ENCODE results near the gene NDUFV1.
"Not testable (repeated sequence)": the region's sequence is repeated elsewhere in the genome, so short reads cannot be mapped to it uniquely, and the experiment has no call there.

NDUFV1 gene

DNA sequence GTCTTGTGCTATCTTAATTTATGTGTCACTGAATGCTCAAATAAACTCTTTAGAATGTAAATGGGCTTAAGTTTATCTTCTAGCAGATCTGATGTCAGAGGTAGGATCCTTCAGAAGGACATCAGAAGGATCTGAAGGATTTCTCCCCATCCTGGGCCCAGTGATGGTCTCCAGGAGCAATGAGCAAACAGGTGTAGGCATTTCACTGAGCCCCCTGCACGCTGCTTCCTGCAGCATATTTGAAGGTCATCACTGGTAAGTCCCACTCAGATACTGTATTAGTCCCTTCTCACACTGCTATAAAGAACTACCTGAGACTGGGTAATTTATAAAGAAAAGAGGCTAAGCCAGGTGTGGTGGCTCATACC, 18.6 kb upstream of the NDUFV1 start:
- H3K4me2 ChIP-seq (ENCODE audit: insufficient read depth, low read length): no peak overlapping the region
- no peak overlapping the region for H3K4me3 ChIP-seq (ENCODE audit: low read depth in 1 of 2, low read length in 2 of 2)
- peaks cover 47% of the 10 kb centered on the region for H3K36me3 ChIP-seq (ENCODE audit: insufficient read depth, low read length)
- TF ChIP-seq, protein P1, sequence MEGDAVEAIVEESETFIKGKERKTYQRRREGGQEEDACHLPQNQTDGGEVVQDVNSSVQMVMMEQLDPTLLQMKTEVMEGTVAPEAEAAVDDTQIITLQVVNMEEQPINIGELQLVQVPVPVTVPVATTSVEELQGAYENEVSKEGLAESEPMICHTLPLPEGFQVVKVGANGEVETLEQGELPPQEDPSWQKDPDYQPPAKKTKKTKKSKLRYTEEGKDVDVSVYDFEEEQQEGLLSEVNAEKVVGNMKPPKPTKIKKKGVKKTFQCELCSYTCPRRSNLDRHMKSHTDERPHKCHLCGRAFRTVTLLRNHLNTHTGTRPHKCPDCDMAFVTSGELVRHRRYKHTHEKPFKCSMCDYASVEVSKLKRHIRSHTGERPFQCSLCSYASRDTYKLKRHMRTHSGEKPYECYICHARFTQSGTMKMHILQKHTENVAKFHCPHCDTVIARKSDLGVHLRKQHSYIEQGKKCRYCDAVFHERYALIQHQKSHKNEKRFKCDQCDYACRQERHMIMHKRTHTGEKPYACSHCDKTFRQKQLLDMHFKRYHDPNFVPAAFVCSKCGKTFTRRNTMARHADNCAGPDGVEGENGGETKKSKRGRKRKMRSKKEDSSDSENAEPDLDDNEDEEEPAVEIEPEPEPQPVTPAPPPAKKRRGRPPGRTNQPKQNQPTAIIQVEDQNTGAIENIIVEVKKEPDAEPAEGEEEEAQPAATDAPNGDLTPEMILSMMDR (IDR thresholded peaks at IDR 0.05; ENCODE audit: borderline replicate concordance, extremely low read depth, low read length, poor library complexity, severe bottlenecking): no peak
- TF ChIP-seq EZH2 (IDR thresholded peaks at IDR 0.05; ENCODE audit: borderline replicate concordance, low read depth, low read length, severe bottlenecking): no peak
- DNase-seq: no peak
- H3K27me3 ChIP-seq (ENCODE audit: insufficient read depth, low read length, poor library complexity): no peaks in the 10 kb centered on the region
- ATAC-seq (ENCODE audit: insufficient read depth, low read depth): no peak
- H2AFZ ChIP-seq (ENCODE audit: low read depth, low read length): no peak overlapping the region
- no peak overlapping the region for H3K9ac ChIP-seq (ENCODE audit: low read depth, low read length)
- H3K9me3 ChIP-seq (ENCODE audit: insufficient read depth, low read length, severe bottlenecking): no peaks in the 10 kb centered on the region
- H3K4me1 ChIP-seq (ENCODE audit: insufficient read depth, low read length): peaks cover 23% of the 10 kb centered on the region
- peaks cover 32% of the 10 kb centered on the region for H3K79me2 ChIP-seq (ENCODE audit: insufficient read depth, low read length)
- H3K27ac ChIP-seq (ENCODE audit: low read length): no peak overlapping the region
- H4K20me1 ChIP-seq (ENCODE audit: insufficient read depth, low read length): peaks cover 31% of the 10 kb centered on the region

DNA sequence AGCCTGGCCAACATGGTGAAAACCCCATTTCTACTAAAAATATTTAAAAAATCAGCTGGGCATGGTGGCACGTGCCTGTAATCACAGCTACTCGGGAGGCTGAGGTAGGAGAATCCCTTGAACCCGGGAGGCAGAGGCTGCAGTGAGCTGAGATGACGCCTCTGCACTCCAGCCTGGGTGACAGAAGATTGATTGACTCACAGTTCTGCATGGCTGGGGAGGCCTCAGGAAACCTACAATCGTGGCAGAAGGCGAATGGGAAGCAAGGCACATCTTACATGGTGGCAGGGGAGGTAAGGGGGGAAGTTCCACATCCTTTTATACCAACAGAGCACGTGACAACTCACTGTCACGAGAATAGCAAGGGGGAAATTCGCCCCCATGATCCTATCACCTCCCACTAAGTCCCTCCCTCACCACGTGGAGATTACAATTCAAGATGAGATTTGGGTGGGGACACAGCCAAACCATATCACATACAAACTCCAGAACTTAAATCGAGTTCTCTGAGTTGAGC, 17.8 kb upstream of the NDUFV1 start:
- H3K9ac ChIP-seq (ENCODE audit: low read depth, low read length); H3K27ac ChIP-seq (ENCODE audit: low read length); H2AFZ ChIP-seq (ENCODE audit: low read depth, low read length); H3K4me2 ChIP-seq (ENCODE audit: insufficient read depth, low read length); H3K9me3 ChIP-seq (ENCODE audit: insufficient read depth, low read length, severe bottlenecking); ATAC-seq (ENCODE audit: insufficient read depth, low read depth); H3K27me3 ChIP-seq (ENCODE audit: insufficient read depth, low read length, poor library complexity); H3K4me3 ChIP-seq (ENCODE audit: low read depth in 1 of 2, low read length in 2 of 2); DNase-seq: not testable (repeated sequence)
- peaks cover 24% of the 10 kb centered on the region for H3K79me2 ChIP-seq (ENCODE audit: insufficient read depth, low read length)
- peaks cover 31% of the 10 kb centered on the region for H4K20me1 ChIP-seq (ENCODE audit: insufficient read depth, low read length)
- peaks cover 23% of the 10 kb centered on the region for H3K4me1 ChIP-seq (ENCODE audit: insufficient read depth, low read length)
- peaks cover 47% of the 10 kb centered on the region for H3K36me3 ChIP-seq (ENCODE audit: insufficient read depth, low read length)

DNA sequence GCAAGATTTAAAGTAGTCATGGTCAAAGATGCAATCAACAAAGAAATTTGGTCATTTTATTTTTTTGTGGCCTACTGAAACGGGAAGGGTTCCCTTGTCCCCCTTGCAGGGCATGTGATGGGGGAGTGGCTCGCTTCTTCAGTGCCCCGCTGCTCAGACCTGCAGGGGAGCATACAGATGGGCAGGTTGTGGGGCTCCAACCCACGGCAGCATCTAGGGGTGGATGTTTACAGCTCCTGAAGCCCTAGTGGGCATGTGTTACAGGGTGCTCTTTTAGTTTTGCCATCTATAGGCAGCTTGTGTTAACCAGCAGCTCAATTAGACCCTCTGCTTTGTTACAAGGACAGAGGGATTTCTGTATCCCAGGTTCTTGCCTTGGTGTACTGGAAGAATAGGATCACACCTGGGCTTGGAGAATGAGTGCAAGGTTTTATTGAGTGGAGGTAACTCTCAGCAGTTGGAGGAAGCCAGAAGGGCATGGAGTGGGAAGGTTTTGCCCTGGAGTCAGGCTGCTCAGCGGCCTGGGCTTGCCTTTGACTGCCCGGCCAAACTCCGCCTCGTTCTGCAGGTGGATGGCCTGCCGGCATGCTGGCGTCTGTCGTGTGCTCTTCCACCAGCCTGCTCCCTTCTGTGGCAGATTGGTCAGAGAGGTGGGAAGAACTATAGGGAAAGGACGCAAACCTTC, 13.7 kb upstream of the NDUFV1 start:
- no peaks in the 10 kb centered on the region for H3K27me3 ChIP-seq (ENCODE audit: insufficient read depth, low read length, poor library complexity)
- peaks cover 8% of the 10 kb centered on the region for H3K36me3 ChIP-seq (ENCODE audit: insufficient read depth, low read length)
- DNase-seq (no peak), ATAC-seq (ENCODE audit: insufficient read depth, low read depth) (no peak)
- H3K27ac ChIP-seq (ENCODE audit: low read length): no peak overlapping the region
- no peak overlapping the region for H3K4me3 ChIP-seq (ENCODE audit: low read depth in 1 of 2, low read length in 2 of 2)
- H3K9ac ChIP-seq (ENCODE audit: low read depth, low read length): no peak overlapping the region
- no peak overlapping the region for H2AFZ ChIP-seq (ENCODE audit: low read depth, low read length)
- H3K79me2 ChIP-seq (ENCODE audit: insufficient read depth, low read length): no peaks in the 10 kb centered on the region
- H3K4me2 ChIP-seq (ENCODE audit: insufficient read depth, low read length): no peak overlapping the region
- no peaks in the 10 kb centered on the region for H3K4me1 ChIP-seq (ENCODE audit: insufficient read depth, low read length)
- H4K20me1 ChIP-seq (ENCODE audit: insufficient read depth, low read length): no peaks in the 10 kb centered on the region; the same call in 1 of the 2 replicates
- TF ChIP-seq, protein P1 (IDR thresholded peaks at IDR 0.05; ENCODE audit: borderline replicate concordance, extremely low read depth, low read length, poor library complexity, severe bottlenecking): no peak
- TF ChIP-seq EZH2 (IDR thresholded peaks at IDR 0.05; ENCODE audit: borderline replicate concordance, low read depth, low read length, severe bottlenecking): no peak
- H3K9me3 ChIP-seq (ENCODE audit: insufficient read depth, low read length, severe bottlenecking): peaks cover 2% of the 10 kb centered on the region

DNA sequence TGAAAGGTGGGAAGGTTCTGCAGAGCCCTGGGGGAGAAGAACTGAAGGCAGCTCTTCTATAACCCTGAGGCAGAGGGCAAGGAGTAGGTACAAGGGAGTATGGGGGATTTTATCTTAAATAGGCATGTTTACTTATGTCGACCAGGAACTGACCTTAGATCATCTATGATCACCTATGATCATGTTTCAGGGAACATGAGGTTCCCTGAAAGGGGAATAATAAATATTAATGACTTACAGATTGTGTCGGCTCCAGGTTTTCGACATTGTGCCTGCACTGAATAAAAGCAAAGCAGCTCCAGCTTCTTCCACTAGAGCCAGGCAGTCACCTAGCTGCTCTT, 13.2 kb upstream of the NDUFV1 start:
- peaks cover 2% of the 10 kb centered on the region for H3K9me3 ChIP-seq (ENCODE audit: insufficient read depth, low read length, severe bottlenecking)
- H3K79me2 ChIP-seq (ENCODE audit: insufficient read depth, low read length): no peaks in the 10 kb centered on the region
- ATAC-seq (ENCODE audit: insufficient read depth, low read depth) (no peak), DNase-seq (no peak)
- no peak overlapping the region for H3K4me2 ChIP-seq (ENCODE audit: insufficient read depth, low read length)
- H4K20me1 ChIP-seq (ENCODE audit: insufficient read depth, low read length): no peaks in the 10 kb centered on the region
- no peak overlapping the region for H3K9ac ChIP-seq (ENCODE audit: low read depth, low read length)
- H3K36me3 ChIP-seq (ENCODE audit: insufficient read depth, low read length): peaks cover 5% of the 10 kb centered on the region; the same call in 1 of the 2 replicates
- H3K4me3 ChIP-seq (ENCODE audit: low read depth in 1 of 2, low read length in 2 of 2): no peak overlapping the region
- no peak overlapping the region for H2AFZ ChIP-seq (ENCODE audit: low read depth, low read length)
- no peak overlapping the region for H3K27ac ChIP-seq (ENCODE audit: low read length)
- H3K4me1 ChIP-seq (ENCODE audit: insufficient read depth, low read length): no peaks in the 10 kb centered on the region
- no peak for TF ChIP-seq EZH2 (IDR thresholded peaks at IDR 0.05; ENCODE audit: borderline replicate concordance, low read depth, low read length, severe bottlenecking)
- no peaks in the 10 kb centered on the region for H3K27me3 ChIP-seq (ENCODE audit: insufficient read depth, low read length, poor library complexity)

Measured in DND-41 (cell line).